B cell (primary cell): ENCODE data around the gene RAB11FIP2. TPM values are rescaled to one million over a fixed set of nuclear protein-coding genes. Genes with fewer than 3 reads are reported as not detected.

Experiments
- ATAC-seq: fragments of 200-7000 bp; cut with Tn5 transposase; one replicate; pipeline ENCODE4 v1.10.0; 2021; ENCODE audit warnings: low read depth, mild to moderate bottlenecking, moderate number of reproducible peaks, moderate library complexity
- CTCF ChIA-PET: fragments of 350-600 bp; sonication (Branson Sonifier 250); formaldehyde crosslinking; loops from one replicate; lab custom pipeline; 2021; ENCODE audit warnings: antibody characterized with exemption, inconsistent platforms; lab: Charles Lee
- POLR2A ChIA-PET: fragments of 350-600 bp; sonication (Branson Sonifier 250); formaldehyde crosslinking; loops from one replicate; lab custom pipeline; 2021; ENCODE audit warnings: antibody characterized with exemption; lab: Charles Lee
- DNase-seq: peaks from one replicate; pipeline ENCODE4 v3.0.0; 2013
- H2AFZ ChIP-seq: 2 replicates; pipeline ENCODE4 v1.6.1; 2012; ENCODE audit warnings: mild to moderate bottlenecking, low read depth, low read length; ENCODE audit not compliant: insufficient read depth, poor library complexity, severe bottlenecking
- H3K27ac ChIP-seq, 2 donors: 1 replicate in 1 of 2; 2 replicates in 1 of 2; pipeline ENCODE4 v1.5.1; 2012 to 2013; ENCODE audit warnings: low read length in 2 of 2, mild to moderate bottlenecking in 2 of 2, moderate library complexity in 1 of 2
- H3K27me3 ChIP-seq, 4 experiments: fragments of 200-600 bp in 1 of 4; sonication (generic) in 1 of 4; replicated peaks in 1 of 4; 1 replicate in 2 of 4; 2 replicates in 2 of 4; pipeline versions ENCODE4 v1.6.1 to v1.7.0; 2013 to 2016; ENCODE audit warnings: low read length in 3 of 4, mild to moderate bottlenecking in 2 of 4, mixed read lengths in 1 of 4, moderate library complexity in 1 of 4; ENCODE audit not compliant: insufficient read depth in 4 of 4, control insufficient read depth in 3 of 4; ENCODE audit errors: control extremely low read depth in 1 of 4
- H3K36me3 ChIP-seq, 2 experiments: replicated peaks in 1 of 2; 1 replicate in 1 of 2; 2 replicates in 1 of 2; pipeline versions ENCODE4 v1.6.1 to v1.7.1; 2013; ENCODE audit warnings: low read length in 1 of 2; ENCODE audit not compliant: insufficient read depth in 2 of 2, control insufficient read depth in 1 of 2; ENCODE audit errors: control extremely low read depth in 1 of 2, extremely low read depth in 1 of 2
- H3K4me1 ChIP-seq, 2 donors: fragments of 200-600 bp in 1 of 2; sonication (generic) in 1 of 2; 1 replicate in 1 of 2; 2 replicates in 1 of 2; pipeline versions ENCODE4 v1.5.1 to v1.6.1; 2013 to 2017; ENCODE audit warnings: low read length in 2 of 2; ENCODE audit not compliant: control insufficient read depth in 2 of 2, insufficient read depth in 2 of 2
- H3K4me2 ChIP-seq: replicated peaks from 2 replicates; pipeline ENCODE3; 2012; ENCODE audit warnings: mild to moderate bottlenecking, low read depth, low read length; ENCODE audit not compliant: poor library complexity, severe bottlenecking
- H3K4me3 ChIP-seq, 5 experiments: fragments of 200-600 bp in 1 of 5; sonication (generic) in 1 of 5; 1 replicate in 3 of 5; 2 replicates in 2 of 5; pipeline versions ENCODE4 v1.5.1 to v1.7.0; 2011 to 2016; ENCODE audit warnings: low read length in 4 of 5, mild to moderate bottlenecking in 4 of 5, low read depth in 2 of 5, control low read depth in 1 of 5, moderate library complexity in 1 of 5; ENCODE audit not compliant: insufficient read depth in 1 of 5; ENCODE audit errors: control extremely low read depth in 1 of 5, extremely low read depth in 1 of 5
- H3K79me2 ChIP-seq: fragments of 200-600 bp; sonication (generic); one replicate; pipeline ENCODE4 v1.6.0; 2016; ENCODE audit warnings: low read length; ENCODE audit not compliant: control insufficient read depth, insufficient read depth
- H3K9ac ChIP-seq: fragments of 200-600 bp; sonication (generic); 2 replicates; pipeline ENCODE4 v1.6.1; 2017; ENCODE audit warnings: mild to moderate bottlenecking, low read length, moderate library complexity
- H3K9me3 ChIP-seq, 3 donors: one replicate each; pipeline versions ENCODE4 v1.6.1 to v1.7.1; 2013; ENCODE audit warnings: low read length in 2 of 3; ENCODE audit not compliant: control insufficient read depth in 2 of 3, insufficient read depth in 1 of 3; ENCODE audit errors: control extremely low read depth in 1 of 3
- H4K20me1 ChIP-seq: 2 replicates; pipeline ENCODE4 v1.6.0; 2012; ENCODE audit warnings: mild to moderate bottlenecking, low read length; ENCODE audit not compliant: insufficient read depth, control insufficient read depth, poor library complexity, severe bottlenecking
- H3K27ac Mint-ChIP-seq: one replicate; pipeline ENCODE4 v1.8.0; 2021; ENCODE audit warnings: mixed read lengths
- H3K27me3 Mint-ChIP-seq: one replicate; pipeline ENCODE4 v1.8.0; 2021; ENCODE audit warnings: mixed read lengths
- H3K4me1 Mint-ChIP-seq: one replicate; pipeline ENCODE4 v1.8.0; 2021; ENCODE audit warnings: mixed read lengths
- H3K4me3 Mint-ChIP-seq: one replicate; pipeline ENCODE4 v1.8.0; 2021; ENCODE audit warnings: mixed read lengths
- H3K9me3 Mint-ChIP-seq: one replicate; pipeline ENCODE4 v1.8.0; 2022; ENCODE audit warnings: mixed read lengths; ENCODE audit not compliant: insufficient read depth
- EZH2 ChIP-seq: IDR thresholded peaks from 2 replicates; pipeline ENCODE4 v1.6.1; 2012; ENCODE audit warnings: borderline replicate concordance, low read depth, mild to moderate bottlenecking, moderate library complexity, low read length; ENCODE audit not compliant: insufficient read depth, poor library complexity, severe bottlenecking
- WGBS: methylation state at CpG from one replicate; pipeline ENCODE4 v1.1.5; 2013; ENCODE audit warnings: missing lambda C conversion rate; ENCODE audit not compliant: insufficient coverage; 5-methylcytosine and 5-hydroxymethylcytosine counted together
- intact Hi-C: fragments of 100-400 bp; cut with micrococcal nuclease; formaldehyde crosslinking; loops from one replicate; pipeline ENCODE4 v1.10.0; 2022
- polyA plus RNA-seq: library from polyadenylated mRNA; depleted of rRNA; stranded (reverse); fragments of >200 nt; gene quantifications from 2 replicates; pipeline ENCODE4 v1.2.3, GENCODE V29; 2012
- total RNA-seq, 2 donors: library from RNA; stranded (reverse); fragments of 120-200 nt in 1 of 2; gene quantifications; 1 replicate in 1 of 2; 2 replicates in 1 of 2; pipeline versions ENCODE4 v1.2.3 to v1.2.4, GENCODE V29; 2013 to 2022
- TF ChIP-seq, protein P1 (sequence below): fragments of 200-600 bp; IDR thresholded peaks from one replicate; pipeline ENCODE4 v1.8.0; 2022; ENCODE audit warnings: antibody characterized with exemption, mild to moderate bottlenecking

Gene RAB11FIP2
- total and polyA plus RNA-seq, 2 donors (not counting 1 experiment from before 2014, with no cell fraction given): 5.6 to 33.6 TPM

DNA sequence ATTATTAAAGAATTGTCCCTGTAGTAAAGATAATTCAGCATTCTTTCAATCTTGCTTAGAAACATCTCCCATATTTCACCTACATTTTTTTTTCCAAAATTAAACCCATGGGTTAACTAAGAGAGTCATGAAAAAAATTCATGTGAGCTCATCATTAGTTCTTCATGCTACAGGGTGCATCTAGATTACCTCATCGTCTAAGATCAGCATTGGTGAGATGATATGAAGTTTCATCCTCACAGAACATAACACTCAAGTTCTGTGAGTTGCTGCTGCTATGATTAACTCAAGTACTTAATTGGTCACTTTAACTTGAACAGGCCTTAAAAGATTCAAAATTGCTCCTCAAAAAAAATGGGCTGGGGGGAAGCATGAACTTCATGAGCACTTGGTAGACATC, 50.0 kb downstream of the RAB11FIP2 start:
- POLR2A ChIA-PET: no interaction called here
- Histone ChIP-seq H3K4me3 (no peak overlapping the region), H3K36me3 (no peaks in the 10 kb centered on the region), H3K79me2 (no peaks in the 10 kb centered on the region), H2AFZ (no peak overlapping the region), H3K9me3 (no peaks in the 10 kb centered on the region), H3K9ac (no peak overlapping the region), H4K20me1 (no peaks in the 10 kb centered on the region), H3K27ac (no peak overlapping the region), H3K27me3 (no peaks in the 10 kb centered on the region), H3K4me1 (no peaks in the 10 kb centered on the region), H3K4me2 (no peak overlapping the region)
- Mint-ChIP-seq H3K9me3 (no peaks in the 10 kb centered on the region), H3K27me3 (no peaks in the 10 kb centered on the region), H3K27ac (no peak overlapping the region), H3K4me1 (no peaks in the 10 kb centered on the region), H3K4me3 (no peak overlapping the region)
- DNase-seq (no peak), ATAC-seq (no peak)
- WGBS: no CpG with 5 or more reads among the region's 1 CpG
- no peak for TF ChIP-seq EZH2
- CTCF ChIA-PET: no interaction called here
- intact Hi-C loops: no loop called here

DNA sequence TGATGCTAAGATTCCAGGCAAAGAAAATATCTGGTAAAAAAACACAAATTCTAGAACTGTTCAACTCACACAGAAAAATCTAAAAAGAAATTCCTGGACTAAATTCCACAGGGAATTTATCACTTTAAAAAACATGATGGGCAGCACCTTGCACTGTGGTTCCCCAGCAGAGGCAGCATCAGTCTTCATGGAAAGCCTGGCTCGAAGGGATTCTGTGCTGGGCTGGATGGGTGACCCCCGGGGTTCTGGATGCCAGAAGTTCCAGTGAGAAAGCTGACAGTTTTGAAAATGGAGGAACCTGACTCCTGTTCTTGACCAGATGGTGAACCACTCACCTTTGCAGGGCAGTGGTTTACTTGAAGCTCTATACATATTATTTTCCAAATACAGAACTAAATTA, 52.0 kb downstream of the RAB11FIP2 start:
- 100% methylated on average over 2 of the region's 2 CpGs for WGBS
- Mint-ChIP-seq H3K4me3 (no peak overlapping the region), H3K27ac (no peak overlapping the region), H3K4me1 (no peaks in the 10 kb centered on the region), H3K27me3 (no peaks in the 10 kb centered on the region), H3K9me3 (no peaks in the 10 kb centered on the region)
- H3K9ac ChIP-seq: no peak overlapping the region
- H3K27ac ChIP-seq: no peak overlapping the region
- H3K36me3 ChIP-seq: no peaks in the 10 kb centered on the region
- no peaks in the 10 kb centered on the region for H3K4me1 ChIP-seq
- H3K79me2 ChIP-seq: no peaks in the 10 kb centered on the region
- intact Hi-C loops: no loop called here
- no peak overlapping the region for H2AFZ ChIP-seq
- TF ChIP-seq, protein P1, sequence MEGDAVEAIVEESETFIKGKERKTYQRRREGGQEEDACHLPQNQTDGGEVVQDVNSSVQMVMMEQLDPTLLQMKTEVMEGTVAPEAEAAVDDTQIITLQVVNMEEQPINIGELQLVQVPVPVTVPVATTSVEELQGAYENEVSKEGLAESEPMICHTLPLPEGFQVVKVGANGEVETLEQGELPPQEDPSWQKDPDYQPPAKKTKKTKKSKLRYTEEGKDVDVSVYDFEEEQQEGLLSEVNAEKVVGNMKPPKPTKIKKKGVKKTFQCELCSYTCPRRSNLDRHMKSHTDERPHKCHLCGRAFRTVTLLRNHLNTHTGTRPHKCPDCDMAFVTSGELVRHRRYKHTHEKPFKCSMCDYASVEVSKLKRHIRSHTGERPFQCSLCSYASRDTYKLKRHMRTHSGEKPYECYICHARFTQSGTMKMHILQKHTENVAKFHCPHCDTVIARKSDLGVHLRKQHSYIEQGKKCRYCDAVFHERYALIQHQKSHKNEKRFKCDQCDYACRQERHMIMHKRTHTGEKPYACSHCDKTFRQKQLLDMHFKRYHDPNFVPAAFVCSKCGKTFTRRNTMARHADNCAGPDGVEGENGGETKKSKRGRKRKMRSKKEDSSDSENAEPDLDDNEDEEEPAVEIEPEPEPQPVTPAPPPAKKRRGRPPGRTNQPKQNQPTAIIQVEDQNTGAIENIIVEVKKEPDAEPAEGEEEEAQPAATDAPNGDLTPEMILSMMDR: no peak
- TF ChIP-seq EZH2: no peak
- H3K27me3 ChIP-seq: no peaks in the 10 kb centered on the region
- no peak for DNase-seq
- CTCF ChIA-PET: no interaction called here
- no peaks in the 10 kb centered on the region for H4K20me1 ChIP-seq
- H3K9me3 ChIP-seq: no peaks in the 10 kb centered on the region
- no peak overlapping the region for H3K4me2 ChIP-seq
- POLR2A ChIA-PET: no interaction called here
- no peak overlapping the region for H3K4me3 ChIP-seq
- no peak for ATAC-seq
